ENCODE data around the gene MAP2K2.

MAP2K2 gene

GRCh38 chr19:4097501-4097900, 26.4 kb downstream of the MAP2K2 start:
- DNase-seq: no peak

- DNase-seq: no peak
Measured at GRCh38 chr19:4096049-4096892, 27.7 kb downstream of the MAP2K2 start.

GRCh38 chr19:4095488-4095844, 28.5 kb downstream of the MAP2K2 start:
- DNase-seq: no peak

GRCh38 chr19:4094761-4095487, 29.0 kb downstream of the MAP2K2 start:
- DNase-seq: no peak

GRCh38 chr19:4094291-4094690, 29.6 kb downstream of the MAP2K2 start:
- DNase-seq: no peak

GRCh38 chr19:4093643-4094175, 30.2 kb downstream of the MAP2K2 start:
- DNase-seq: no peak

GRCh38 chr19:4090356-4091220, 33.3 kb downstream of the MAP2K2 start:
- no peak for DNase-seq

- DNase-seq: no peak
Measured at GRCh38 chr19:4089946-4090345, 34.0 kb downstream of the MAP2K2 start.

GRCh38 chr19:4089400-4089908, 34.5 kb downstream of the MAP2K2 start:
- no peak for DNase-seq

- DNase-seq: no peak
Measured at GRCh38 chr19:4088975-4089374, 34.9 kb downstream of the MAP2K2 start.

- DNase-seq: no peak
Measured at GRCh38 chr19:4087787-4088679, 35.9 kb downstream of the MAP2K2 start.

GRCh38 chr19:4086411-4086867, 37.5 kb downstream of the MAP2K2 start:
- no peak for DNase-seq

- DNase-seq: no peak
Measured at GRCh38 chr19:4084547-4084877, 39.4 kb downstream of the MAP2K2 start.

GRCh38 chr19:4083677-4084546, 40.0 kb downstream of the MAP2K2 start:
- no peak for DNase-seq

- DNase-seq: no peak
Measured at GRCh38 chr19:4082172-4082571, 41.8 kb downstream of the MAP2K2 start.

GRCh38 chr19:4081441-4082129, 42.3 kb downstream of the MAP2K2 start:
- no peak for DNase-seq

- DNase-seq: no peak
Measured at GRCh38 chr19:4080473-4080872, 43.4 kb downstream of the MAP2K2 start.

- peak; percentile 27 for DNase-seq
Measured at GRCh38 chr19:4077800-4078684, 45.9 kb downstream of the MAP2K2 start.

GRCh38 chr19:4077007-4077374, 46.9 kb downstream of the MAP2K2 start:
- no peak for DNase-seq

Data from NCI-H2227 treated with DMSO at 0.1 percent for 48 hours (cell line).